Measurements from ENCODE around the gene ZNF569. TPM values are rescaled to one million over a fixed set of nuclear protein-coding genes. Genes with fewer than 3 reads are reported as not detected.
A peak's percentile ranks its signal among the peaks of the same experiment; 100 is the strongest.

The ZNF569 gene
- polyA plus RNA-seq, 1 donor (not counting 4 experiments of a cell fraction or from before 2014, with no cell fraction given): 2.9 TPM

DNA sequence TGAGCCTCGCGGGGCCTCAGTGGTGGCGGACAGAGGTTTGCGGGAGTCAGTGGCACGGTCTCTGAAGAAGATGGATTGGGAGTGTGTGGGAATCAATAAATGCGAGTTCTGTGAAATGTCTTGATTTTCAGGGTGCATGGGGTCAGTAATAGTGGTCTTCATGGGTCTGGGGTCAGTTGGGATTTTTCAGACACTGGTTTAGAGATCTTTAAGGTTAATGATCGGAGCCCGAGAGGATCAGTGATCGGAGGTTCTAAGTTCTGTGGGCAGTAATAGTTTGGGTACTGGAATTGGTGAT is 39.9 kb upstream of the ZNF569 start:
- Histone ChIP-seq H4K20me1 (ENCODE audit: control insufficient read depth, extremely low read depth, insufficient read depth, low read length) (no peaks in the 10 kb centered on the region), H3K9ac (ENCODE audit: control insufficient read depth, extremely low read depth, insufficient read depth, low read length) (peak overlapping the region; percentile 95), H3K9me3 (ENCODE audit: control insufficient read depth, low read depth, low read length) (no peaks in the 10 kb centered on the region), H3K4me2 (ENCODE audit: control insufficient read depth, extremely low read depth, insufficient read depth, low read depth, low read length) (peak overlapping the region; percentile 95), H3K27me3 (ENCODE audit: control insufficient read depth, extremely low read depth, insufficient read depth, low read length) (no peaks in the 10 kb centered on the region), H3K4me3 (ENCODE audit: control insufficient read depth in 2 of 3, extremely low read depth in 1 of 3, insufficient read depth in 2 of 3, low read depth in 1 of 3, low read length in 3 of 3) (peak overlapping the region; percentile 55 to 90 (median 73)), H3K4me1 (ENCODE audit: control insufficient read depth, extremely low read depth, insufficient read depth, low read length) (peaks cover 5% of the 10 kb centered on the region), H3K36me3 (ENCODE audit: control insufficient read depth in 2 of 2, extremely low read depth in 1 of 2, insufficient read depth in 2 of 2, low read length in 2 of 2) (peaks cover 2 to 3% of the 10 kb centered on the region in 2 experiments), H2AFZ (ENCODE audit: control insufficient read depth, low read length) (peak overlapping the region; percentile 99), H3K79me2 (ENCODE audit: control insufficient read depth, insufficient read depth, low read length) (peaks cover 13% of the 10 kb centered on the region), H3K27ac (ENCODE audit: control insufficient read depth, insufficient read depth, low read length) (peak overlapping the region; percentile 97), H3K9me1 (ENCODE audit: control insufficient read depth, extremely low read depth, insufficient read depth, low read length) (no peaks in the 10 kb centered on the region)
- dilution Hi-C loops (cut with MboI; ENCODE audit: extremely low pct_ligation_motif_present, low sequenced_read_pairs): no loop called here
- FAIRE-seq (no peak), DNase-seq (ENCODE audit: low read depth, low spot score) (no peak)
- TF ChIP-seq EZH2 (IDR thresholded peaks at IDR 0.05; ENCODE audit: low read length): no peak
- TF ChIP-seq, protein P1, sequence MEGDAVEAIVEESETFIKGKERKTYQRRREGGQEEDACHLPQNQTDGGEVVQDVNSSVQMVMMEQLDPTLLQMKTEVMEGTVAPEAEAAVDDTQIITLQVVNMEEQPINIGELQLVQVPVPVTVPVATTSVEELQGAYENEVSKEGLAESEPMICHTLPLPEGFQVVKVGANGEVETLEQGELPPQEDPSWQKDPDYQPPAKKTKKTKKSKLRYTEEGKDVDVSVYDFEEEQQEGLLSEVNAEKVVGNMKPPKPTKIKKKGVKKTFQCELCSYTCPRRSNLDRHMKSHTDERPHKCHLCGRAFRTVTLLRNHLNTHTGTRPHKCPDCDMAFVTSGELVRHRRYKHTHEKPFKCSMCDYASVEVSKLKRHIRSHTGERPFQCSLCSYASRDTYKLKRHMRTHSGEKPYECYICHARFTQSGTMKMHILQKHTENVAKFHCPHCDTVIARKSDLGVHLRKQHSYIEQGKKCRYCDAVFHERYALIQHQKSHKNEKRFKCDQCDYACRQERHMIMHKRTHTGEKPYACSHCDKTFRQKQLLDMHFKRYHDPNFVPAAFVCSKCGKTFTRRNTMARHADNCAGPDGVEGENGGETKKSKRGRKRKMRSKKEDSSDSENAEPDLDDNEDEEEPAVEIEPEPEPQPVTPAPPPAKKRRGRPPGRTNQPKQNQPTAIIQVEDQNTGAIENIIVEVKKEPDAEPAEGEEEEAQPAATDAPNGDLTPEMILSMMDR (optimal IDR thresholded peaks at IDR 0.05 in 1 of 3, IDR thresholded peaks at IDR 0.05 in 1 of 3, conservative IDR thresholded peaks at IDR 0.05 in 1 of 3; ENCODE audit: extremely low read depth in 1 of 3, insufficient read depth in 2 of 3, low read length in 3 of 3): no peak

DNA sequence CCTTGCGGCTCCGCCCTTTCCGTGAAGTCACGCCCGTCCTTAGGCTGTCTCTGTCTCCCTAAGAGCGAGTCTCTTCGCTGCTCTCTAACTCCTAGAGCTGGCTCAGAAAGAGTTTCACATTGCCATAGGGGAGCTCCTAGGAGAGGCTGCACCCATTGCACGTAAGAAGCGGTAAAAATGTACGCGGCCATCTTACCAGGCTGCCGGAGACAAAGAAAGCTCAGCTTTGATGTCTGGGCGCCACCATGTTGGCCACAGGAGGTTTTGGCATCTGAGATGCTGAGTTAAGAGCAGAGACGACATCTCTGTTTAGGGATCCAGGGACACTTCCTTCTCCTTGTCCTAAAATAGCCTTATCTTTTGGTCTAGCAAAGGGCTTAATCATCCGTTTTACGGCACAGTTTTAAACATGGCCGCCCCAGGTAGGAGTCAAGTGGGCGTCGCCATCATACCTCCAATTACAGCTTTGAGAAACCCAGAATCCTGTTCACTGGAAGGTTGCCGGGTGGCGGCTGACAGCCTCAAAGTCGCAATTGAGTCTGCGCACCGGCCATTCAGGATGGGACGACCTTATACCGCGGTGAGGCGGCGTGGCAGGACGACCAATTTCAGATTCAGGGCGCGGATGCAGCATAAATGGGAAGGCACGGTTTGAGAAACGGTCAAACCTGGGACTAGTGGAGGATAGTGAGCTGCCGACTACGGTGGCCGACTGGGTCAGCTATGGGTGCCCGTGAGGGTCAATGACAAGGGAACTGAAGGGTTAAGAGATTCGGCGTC is 39.3 kb upstream of the ZNF569 start, which contains the start of gene ZNF793:
ZNF793 (plus strand) TSS at position 553 of the 780 bp plus-strand sequence. CDS start 16,501 bp downstream, outside the sequence.
- peaks cover 5% of the 10 kb centered on the region for H3K4me1 ChIP-seq (ENCODE audit: control insufficient read depth, extremely low read depth, insufficient read depth, low read length)
- no peaks in the 10 kb centered on the region for H3K9me1 ChIP-seq (ENCODE audit: control insufficient read depth, extremely low read depth, insufficient read depth, low read length)
- peak within 1 kb of the TSS; percentile 97 for H3K27ac ChIP-seq (ENCODE audit: control insufficient read depth, insufficient read depth, low read length)
- H3K4me2 ChIP-seq (ENCODE audit: control insufficient read depth, extremely low read depth, insufficient read depth, low read depth, low read length): peak within 1 kb of the TSS; percentile 95
- no peaks in the 10 kb centered on the region for H4K20me1 ChIP-seq (ENCODE audit: control insufficient read depth, extremely low read depth, insufficient read depth, low read length)
- H3K9me3 ChIP-seq (ENCODE audit: control insufficient read depth, low read depth, low read length): no peaks in the 10 kb centered on the region
- no peaks in the 10 kb centered on the region for H3K36me3 ChIP-seq (ENCODE audit: control insufficient read depth in 2 of 2, extremely low read depth in 1 of 2, insufficient read depth in 2 of 2, low read length in 2 of 2)
- FAIRE-seq: peak; percentile 93
- peak within 1 kb of the TSS; percentile 95 for H3K9ac ChIP-seq (ENCODE audit: control insufficient read depth, extremely low read depth, insufficient read depth, low read length)
- H3K79me2 ChIP-seq (ENCODE audit: control insufficient read depth, insufficient read depth, low read length): peaks cover 13% of the 10 kb centered on the region
- peak; percentile 61 for DNase-seq (ENCODE audit: low read depth, low spot score)
- no peaks in the 10 kb centered on the region for H3K27me3 ChIP-seq (ENCODE audit: control insufficient read depth, extremely low read depth, insufficient read depth, low read length)
- peak within 1 kb of the TSS; percentile 99 for H2AFZ ChIP-seq (ENCODE audit: control insufficient read depth, low read length)
- dilution Hi-C loops (cut with MboI; ENCODE audit: extremely low pct_ligation_motif_present, low sequenced_read_pairs): no loop called here
- TF ChIP-seq EZH2 (IDR thresholded peaks at IDR 0.05; ENCODE audit: low read length): no peak
- TF ChIP-seq, protein P1 (optimal IDR thresholded peaks at IDR 0.05 in 1 of 3, IDR thresholded peaks at IDR 0.05 in 1 of 3, conservative IDR thresholded peaks at IDR 0.05 in 1 of 3; ENCODE audit: extremely low read depth in 1 of 3, insufficient read depth in 2 of 3, low read length in 3 of 3): no peak
- H3K4me3 ChIP-seq (ENCODE audit: control insufficient read depth in 2 of 3, extremely low read depth in 1 of 3, insufficient read depth in 2 of 3, low read depth in 1 of 3, low read length in 3 of 3): peak within 1 kb of the TSS; percentile 55 to 90 (median 73)

Measured in keratinocyte (primary cell).